NCI-H460 (cell line): Measurements from ENCODE around the gene ZNF423. TPM values are rescaled to one million over a fixed set of nuclear protein-coding genes. Genes with fewer than 3 reads are reported as not detected.

ENCODE experiments used
- DNase-seq: peaks from one replicate; pipeline ENCODE4 v3.0.0-alpha.2; 2016; ENCODE audit warnings: low read depth; ENCODE audit errors: extremely low read depth
- total RNA-seq: library from RNA; depleted of rRNA; stranded (reverse); fragments of >200 nt; shearing (Covaris generic); gene quantifications from 2 replicates; pipeline ENCODE4 v1.2.3, GENCODE V29; 2014

The ZNF423 gene
- total RNA-seq, 1 experiment from 2014 or later: not detected

- no peak for DNase-seq
Measured at GRCh38 chr16:49528060-49528865, 327.6 kb downstream of the ZNF423 start.

GRCh38 chr16:49527611-49528010, 328.3 kb downstream of the ZNF423 start:
- no peak for DNase-seq

DNA sequence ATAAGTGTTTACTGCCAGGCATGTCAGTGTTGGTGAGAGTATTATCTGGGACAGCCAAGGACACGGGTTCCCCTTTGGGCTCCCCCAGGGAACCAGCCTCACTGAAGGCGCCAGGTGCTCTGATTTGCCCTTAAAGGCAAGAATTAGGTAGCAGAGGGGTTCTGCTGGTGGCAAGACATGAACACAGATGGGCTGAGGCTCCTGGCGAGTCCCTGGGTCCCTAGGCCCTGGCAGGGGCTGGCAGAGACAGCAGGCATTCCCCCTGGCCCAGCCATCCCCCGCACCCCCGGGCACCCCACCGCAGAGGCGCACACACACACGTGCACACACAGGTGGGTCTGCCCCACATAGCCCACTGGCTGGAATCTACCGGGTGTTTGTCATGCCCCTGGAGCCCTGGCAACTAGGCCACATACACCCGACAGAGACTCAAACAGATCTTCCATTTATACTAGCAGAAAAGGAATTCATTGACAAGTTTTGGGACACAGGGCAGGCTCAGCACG, 329.0 kb downstream of the ZNF423 start:
- DNase-seq: no peak

DNA sequence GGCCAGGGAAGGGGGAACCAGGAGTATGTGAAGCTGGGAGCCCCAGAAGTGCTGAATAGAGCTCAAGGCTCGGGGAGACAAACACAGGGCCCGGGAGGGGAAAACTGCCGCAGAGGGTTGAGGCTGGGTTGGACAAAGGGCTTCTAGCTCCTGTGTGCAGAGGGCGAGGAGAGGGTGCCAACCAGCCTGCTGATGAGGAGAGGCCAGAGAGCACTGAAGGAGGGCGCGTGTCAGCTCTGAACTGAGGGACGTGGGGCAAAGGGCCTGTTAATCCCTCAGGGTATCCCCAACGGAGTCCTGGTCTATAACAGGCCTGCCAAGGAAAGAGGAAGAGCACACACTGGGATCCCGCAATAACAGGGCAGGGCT, 331.0 kb downstream of the ZNF423 start:
- DNase-seq: no peak

DNA sequence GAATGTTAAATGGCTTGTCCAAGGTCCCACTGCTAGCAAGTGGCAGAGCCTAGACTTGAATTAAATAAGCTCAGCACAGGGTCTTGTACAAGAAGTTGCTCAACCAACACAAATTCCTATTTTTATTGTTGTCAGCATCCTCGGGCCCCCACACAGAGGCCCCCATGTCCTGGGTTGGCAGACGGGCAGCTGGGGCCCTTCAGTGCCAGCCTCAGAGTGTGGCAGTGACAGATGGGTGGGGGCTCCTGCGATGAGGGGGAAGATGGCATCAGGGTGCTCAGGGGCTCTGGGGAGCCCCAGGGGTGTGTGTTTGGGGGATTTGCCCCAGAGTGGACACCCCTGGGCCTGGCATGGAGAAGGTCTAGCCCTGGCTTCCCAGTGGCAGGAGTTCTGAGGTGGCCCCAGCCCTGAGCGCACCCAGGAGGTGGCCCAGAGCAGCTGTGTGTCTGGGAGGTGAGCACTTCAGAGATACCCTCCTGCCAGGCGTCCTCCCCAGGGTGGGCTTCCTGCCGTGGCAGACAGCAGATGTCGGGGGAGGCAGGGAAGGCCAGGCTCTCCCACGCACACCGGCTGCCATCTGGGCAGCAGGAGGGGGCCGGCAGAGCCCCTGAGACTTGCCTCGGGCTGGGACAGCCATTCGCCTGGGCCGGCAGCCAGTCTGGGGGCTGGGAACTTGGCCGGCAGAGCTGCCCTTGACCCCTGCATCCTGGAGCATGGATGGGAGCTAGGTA, 331.5 kb downstream of the ZNF423 start:
- DNase-seq: no peak

DNA sequence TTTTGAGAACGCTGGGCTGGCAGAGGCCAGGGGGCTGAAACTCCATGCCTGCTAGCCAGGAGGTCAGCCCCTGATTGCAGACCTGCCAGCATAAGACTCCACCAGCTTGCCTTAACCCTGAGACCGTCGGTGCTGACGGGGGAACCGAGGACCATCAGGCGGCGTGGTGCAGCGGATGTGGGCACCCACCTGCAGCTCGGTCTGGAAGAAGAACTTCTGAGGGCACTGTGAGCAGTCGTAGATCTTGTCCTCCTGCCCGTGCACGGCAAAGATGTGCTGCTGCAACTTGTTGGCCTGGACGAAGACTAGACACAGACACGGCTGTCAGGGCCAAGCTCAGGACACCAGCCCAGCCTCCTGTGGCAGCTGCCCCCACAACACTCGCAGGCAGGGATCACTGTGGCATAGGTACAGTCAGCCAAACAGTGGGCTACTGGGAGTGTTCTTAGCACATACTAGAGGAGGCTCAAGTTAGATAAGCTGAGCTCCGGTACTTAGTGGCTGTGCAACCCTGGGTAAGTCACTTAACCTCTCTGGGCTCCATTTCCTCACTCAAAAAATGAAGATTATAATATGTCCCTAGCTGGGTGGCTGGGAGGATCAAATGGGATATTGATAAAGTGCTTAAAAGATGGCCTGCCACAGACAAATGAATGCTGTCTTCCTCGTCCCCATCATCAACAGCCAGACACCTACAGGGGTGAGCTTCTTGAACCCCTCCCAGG, 332.3 kb downstream of the ZNF423 start:
- DNase-seq: no peak

DNA sequence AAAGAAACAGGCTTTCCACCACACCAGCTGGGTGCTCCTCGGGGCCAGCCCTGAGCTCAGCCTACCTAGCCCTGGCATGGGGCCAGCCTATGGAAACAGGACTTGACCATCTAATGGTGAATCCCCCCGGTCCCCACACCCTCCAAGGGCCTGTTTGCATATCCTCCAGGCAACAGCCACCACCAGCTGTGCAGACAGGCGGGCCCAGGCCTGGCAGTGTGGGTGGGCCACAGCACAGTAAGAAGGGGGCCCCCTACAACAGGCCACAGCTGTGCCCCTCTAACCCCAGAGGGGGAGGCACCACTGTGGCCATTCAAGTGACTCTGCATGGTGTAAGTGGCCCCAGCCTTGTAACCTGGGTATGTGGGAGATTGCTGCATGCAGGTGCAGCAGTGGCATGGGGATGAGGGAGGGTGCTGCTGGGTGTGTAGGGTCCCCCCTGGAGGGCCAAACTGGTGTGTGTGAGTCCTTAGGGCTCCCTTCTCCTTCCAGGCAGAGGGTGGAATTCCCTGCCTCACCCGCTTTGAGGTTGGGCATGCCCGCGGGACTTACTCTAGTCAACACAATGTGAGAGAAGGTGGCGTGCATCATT, 334.1 kb downstream of the ZNF423 start:
- DNase-seq: no peak

- DNase-seq: no peak
Measured at GRCh38 chr16:49520492-49521038, 335.3 kb downstream of the ZNF423 start.

DNA sequence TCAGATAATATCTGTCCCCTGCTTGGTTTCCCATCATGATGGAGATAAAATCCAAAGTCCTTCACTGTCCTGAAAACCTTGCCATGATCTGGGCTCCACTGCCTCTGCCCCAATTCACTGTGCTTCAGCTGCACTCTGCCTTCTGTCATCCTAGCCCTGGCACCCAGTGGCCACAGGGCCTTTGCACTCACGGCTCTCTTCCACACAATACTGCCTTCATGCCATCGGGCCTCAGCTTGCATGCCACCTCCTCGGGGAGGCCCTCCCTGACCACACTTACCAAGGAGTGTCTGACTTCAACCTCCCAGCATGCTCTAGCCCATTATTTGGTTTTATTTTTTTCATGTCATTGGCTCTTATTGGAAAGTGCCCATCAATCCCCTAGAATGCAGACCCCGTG, 336.2 kb downstream of the ZNF423 start:
- DNase-seq: no peak

DNA sequence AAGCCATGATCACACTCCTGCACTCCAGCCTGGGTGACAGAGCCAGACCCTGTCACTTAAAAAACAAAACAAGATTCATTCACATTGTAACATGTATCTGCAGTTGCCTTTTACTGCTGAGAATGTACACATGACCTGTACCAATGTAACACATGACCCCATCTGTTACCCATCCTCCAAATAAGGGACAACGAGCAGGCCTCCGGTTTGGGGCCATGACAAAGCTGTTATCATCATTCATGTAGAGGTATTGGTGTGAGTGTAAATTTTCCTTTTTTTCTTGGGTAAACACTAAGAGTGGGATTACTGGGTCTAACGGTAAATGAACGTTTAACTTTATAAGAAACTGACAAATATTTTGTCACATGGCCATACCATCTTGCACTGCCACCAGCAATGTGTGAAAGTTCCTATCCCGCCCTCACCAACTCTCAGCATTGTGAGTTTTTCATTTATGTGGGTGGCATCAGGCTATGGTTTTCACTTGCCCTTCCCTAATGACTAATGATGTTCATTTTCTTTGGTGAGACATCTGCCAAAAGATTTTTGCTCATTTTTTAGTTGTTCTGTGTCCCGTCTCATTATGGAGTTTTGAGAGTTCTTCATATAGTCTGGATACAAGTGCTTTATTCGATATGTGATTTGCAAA, 336.8 kb downstream of the ZNF423 start:
- no peak for DNase-seq

DNA sequence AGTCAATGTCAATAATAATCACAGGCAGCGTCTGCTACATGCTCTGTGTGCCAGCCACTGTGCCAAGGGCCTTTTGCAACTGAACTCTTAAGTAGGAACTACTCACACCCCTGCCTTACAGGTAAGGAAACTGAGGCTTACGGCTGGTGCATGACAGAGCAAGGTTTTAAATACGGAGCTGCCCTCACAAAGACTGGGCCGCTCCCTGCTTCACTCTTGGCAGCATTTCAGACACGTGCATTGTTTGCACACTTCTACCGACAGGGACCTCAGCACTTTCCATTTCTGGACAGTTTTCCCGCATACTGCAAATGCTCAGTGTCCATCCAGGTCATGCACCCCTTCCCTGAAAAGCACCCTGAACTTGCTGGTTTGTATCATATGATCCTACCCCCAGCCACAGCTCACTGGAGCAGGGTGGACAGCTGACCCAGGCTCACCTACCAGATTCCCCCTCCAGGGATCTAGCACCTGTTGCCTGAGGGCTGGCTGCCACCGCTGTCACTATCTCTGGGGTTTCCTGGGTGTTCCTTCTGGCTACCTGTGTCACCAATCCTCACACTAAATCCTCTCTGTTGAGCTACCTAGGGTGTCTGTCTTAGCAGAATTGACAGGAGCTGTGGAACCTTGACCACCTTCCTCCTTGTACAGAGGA, 339.4 kb downstream of the ZNF423 start:
- DNase-seq: no peak

- no peak for DNase-seq
Measured at GRCh38 chr16:49515861-49516260, 340.1 kb downstream of the ZNF423 start.

DNA sequence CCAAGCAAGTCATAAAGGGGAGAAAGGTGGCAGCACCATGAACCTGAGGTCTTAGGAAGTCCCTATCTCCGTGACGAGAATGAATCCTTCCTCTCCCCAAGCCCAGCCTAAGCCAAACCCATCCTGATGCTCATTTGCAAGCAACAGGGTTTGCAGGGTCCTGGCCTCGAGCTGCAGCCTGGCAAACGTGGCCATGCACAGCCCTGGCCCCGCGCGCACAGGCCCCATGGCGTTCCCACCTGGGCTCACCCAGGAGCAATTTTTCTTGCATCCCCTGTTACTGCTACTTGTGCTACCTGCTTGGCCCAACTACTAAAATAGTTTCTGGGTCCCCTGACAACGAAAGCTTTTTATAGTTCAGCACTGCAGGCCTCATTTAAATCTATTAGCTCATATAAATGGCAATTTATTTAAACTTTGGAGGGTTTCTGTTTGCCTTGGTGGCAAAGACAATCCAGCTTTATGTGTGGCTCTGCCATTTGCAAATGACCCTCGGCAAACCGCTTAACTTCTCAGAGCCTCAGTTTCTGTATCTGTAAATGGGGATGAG, 340.8 kb downstream of the ZNF423 start:
- DNase-seq: no peak

DNA sequence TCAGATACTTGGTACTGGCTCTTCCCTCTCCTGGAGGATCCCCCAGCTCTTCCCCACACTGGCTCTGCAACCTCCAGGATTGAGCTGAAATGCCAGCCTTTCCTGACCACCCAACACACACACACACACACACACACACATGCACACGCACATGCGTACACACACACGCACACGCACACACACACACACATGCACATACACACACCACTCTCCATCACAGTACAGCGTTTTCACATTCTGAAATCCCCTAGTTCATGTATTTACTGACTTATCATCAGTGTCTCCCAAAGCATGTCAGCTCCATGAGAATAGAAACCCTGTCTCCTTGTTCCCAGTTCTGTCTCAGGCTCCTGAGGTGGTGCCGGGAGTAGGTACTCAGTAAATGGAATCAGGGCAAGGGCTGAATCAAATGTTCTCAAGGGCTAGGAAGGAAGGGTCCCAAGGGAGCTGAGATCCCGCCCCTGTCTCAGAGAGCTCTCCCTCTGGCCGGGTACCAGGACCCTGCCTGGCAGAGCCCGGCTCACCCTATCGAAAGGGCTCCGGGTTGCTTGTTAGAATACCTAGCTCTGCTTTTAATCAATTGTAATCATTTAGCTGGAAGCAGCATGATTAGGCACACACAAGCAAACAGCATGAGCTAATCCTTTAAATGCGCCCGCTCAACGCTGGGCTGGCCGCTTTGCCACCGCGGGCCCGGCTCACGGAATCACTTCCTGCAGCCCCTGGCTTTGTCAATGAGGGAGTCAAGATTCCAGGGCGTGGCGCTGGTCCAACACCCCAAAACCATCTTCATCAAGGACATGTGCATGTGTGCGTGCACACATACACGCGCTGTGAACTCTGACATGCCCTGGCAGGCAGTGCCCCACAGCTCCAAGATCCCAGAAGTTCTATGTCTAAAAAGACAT, 341.6 kb downstream of the ZNF423 start:
- no peak for DNase-seq

DNA sequence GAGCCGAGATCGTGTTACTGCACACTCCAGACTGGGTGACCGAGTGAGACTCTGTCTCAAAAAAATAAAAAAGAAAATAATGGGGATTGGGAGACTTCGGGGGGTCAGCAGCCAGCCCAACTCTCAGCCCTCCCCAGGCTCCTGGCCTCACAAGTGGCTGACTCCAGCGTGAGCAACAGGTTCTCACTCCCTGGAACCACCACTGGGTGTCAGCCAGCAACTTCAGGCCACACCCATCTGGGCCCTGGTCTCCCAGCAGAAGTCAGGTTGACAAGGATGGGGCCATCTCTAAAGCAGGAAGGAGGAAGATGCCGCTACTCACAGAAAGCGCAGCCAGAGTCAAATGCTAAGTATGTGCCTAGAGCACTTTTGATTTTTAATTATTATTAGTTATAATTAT, 342.9 kb downstream of the ZNF423 start:
- no peak for DNase-seq

DNA sequence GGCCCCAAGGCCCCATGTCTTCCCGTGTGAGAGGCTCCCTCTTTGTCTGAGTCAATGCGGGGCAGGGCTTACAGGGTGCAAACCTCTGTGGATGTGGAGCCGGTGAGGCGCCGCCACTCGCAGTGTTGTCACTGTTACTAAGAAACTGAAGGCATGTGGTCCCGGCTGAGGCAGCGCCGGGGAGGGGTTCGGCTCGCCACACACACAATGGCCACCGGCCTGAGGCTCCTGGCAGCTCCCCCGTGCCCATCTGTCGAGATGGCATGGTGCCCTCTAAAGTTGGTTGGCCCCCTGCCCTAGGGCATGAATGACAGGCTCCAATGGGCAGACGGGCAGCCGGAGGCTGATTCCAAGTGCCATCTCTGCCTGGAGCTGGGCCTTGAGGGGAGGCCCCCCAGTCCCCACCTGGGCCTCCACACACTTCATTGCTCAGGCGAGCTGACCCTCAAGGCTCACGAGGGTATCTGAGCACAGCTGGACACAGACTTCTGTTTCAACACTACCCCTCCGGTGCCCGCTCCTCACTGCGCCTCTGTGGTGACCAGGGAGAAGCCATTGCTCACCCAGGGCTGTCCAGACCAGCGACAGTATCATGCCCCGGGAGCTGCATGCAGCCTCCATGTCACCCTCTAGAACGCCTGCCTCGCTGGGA, 345.1 kb downstream of the ZNF423 start:
- DNase-seq: no peak

DNA sequence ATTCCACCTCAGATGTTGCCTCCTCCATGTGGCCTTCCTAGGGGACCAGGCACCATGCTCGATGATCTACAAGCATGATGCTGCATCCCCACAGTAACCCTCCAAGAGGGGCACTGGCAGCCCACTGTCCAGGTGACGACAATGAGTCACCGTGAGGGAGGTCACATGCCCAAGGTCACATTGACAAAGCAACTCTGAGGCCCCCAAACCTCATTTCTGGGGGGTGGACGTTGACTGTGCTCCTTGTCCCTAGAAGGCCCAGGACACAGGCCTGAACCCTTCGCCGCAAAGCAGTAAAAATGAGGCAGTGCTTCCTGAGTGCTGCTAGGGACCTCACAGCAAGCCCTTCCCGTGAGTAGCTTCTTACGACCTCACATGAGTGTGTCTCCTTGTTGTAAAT, 345.8 kb downstream of the ZNF423 start:
- DNase-seq: no peak
